Hematopoietic multipotent progenitor cell treated with erythropoietin and hydrocortisone succinate and interleukin-3 and kit ligand, for 17 days (in vitro differentiated cells): ENCODE results near the gene TRNAU1AP.
"Not testable (repeated sequence)": the region's sequence is repeated elsewhere in the genome, so short reads cannot be mapped to it uniquely, and the experiment has no call there.

Experiments
- DNase-seq: peaks from one replicate; pipeline ENCODE4 v3.0.0-alpha.2; 2015; ENCODE audit warnings: low spot score

Gene TRNAU1AP

DNA sequence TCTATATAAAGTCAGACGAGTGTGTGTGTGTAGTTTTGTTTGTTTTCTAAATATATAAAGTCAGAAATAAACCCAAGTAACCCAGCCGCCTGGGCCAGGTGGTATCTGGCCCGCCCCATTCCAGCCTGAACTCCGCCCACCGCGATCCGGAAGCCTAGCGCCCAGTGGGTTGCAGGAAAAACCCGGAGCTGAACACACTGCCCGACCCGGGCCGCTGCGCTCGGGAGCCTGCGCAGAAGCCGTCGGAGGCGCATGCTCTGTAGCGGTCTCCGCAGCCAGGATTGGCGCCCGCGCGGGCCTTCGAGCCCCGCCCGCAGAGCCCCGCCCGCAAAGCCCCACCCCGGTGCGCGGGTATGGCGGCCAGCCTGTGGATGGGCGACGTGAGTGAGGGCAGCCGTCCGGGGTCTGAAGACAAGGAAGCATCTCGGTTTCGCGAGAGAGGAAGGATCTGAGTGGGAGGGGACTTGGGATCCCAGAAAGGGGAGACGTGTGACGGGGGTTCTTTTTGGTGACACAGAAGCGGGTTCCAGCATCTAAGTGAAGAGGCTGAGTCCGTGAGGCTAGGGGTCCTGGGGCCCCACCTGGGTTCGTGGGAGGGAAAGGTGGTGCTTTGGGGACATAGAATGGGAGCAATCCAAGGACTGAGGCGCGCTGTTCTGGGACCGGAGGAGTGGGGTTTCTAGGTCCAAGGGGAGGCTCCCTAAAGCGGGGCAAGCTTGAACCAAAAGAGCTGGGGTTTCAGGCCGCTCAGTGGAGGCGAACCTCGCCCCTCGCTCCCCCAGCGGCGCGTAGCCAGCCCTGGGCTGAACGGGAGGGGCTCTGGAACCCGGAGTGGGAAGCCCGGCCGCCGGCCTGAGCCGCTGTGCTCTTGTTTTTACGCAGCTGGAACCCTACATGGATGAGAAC, at the start of gene TRNAU1AP:
Gene TRNAU1AP (plus strand): TSS at position 328 of the 906 bp plus-strand sequence. CDS start 26 bp downstream, at position 354.
- peak; percentile 97 for DNase-seq

- no peak for DNase-seq
Measured at GRCh38 chr1:28503117-28503516, 49.8 kb upstream of the TRNAU1AP start.

DNA sequence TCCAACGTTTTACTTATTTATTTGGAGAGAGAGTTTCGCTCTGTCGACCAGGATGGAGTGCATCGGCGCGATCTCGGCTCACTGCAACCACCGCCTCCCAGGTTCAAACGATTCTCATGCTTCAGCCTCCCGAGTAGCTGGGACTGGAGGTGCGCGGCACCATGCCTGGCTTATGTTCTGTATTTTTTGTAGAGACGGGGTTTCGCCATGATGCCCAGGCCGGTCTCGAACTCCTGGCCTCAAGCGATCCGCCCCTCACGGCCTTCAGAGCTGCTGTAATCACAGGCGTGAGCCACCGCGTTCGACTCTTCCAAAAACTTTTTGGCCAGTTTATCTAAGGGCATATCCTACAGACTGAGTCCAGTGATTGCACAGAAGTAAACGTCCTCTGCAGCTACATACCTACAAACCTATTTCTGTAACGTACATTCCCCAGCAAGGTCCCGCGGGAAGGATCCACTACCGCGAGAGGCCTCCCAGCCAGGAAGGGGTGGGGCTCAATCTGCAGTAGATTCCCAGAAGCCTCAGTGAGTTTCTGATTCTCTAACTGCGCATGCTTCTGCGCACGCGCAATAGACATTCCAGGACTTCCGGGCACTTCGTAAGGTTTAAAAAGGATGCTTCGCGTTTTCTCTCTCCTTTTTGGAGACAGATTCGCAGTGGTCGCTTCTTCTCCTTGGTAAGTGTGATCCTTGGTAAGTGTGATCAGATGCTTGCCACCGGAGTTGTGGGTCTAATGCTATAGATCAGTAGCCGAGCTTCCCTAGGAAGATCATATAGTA, 47.3 kb upstream of the TRNAU1AP start, which contains the start of gene RCC1:
Gene RCC1 (plus strand): TSS at position 638 of the 782 bp plus-strand sequence. CDS start 23,824 bp downstream, outside the sequence.
- DNase-seq = peak; percentile 99

GRCh38 chr1:28506907-28507246, 46.0 kb upstream of the TRNAU1AP start:
- DNase-seq = no peak

DNA sequence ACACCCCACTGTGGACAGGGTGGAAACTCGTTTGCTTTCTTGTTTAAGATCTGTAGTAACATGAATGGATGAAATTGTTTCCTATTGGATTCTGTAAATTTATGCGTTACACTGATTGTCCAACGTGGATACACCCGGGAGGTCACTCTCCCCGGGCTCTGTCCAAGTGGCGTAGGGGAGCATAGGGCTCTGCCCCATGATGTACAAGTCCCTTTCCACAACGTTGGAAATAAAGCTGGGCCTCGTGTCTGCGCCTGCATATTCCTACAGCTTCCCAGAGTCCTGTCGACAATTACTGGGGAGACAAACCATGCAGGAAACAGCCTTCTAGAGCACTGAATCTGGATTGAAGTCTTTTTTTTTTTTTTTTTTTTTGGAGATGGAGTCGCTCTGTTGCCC, 45.6 kb upstream of the TRNAU1AP start:
- peak; percentile 24 for DNase-seq

- DNase-seq = no peak
Measured at GRCh38 chr1:28507646-28508434, 45.0 kb upstream of the TRNAU1AP start.

GRCh38 chr1:28508435-28508754, 44.5 kb upstream of the TRNAU1AP start:
- no peak for DNase-seq

- no peak for DNase-seq
Measured at GRCh38 chr1:28509705-28510272, 43.1 kb upstream of the TRNAU1AP start.

DNA sequence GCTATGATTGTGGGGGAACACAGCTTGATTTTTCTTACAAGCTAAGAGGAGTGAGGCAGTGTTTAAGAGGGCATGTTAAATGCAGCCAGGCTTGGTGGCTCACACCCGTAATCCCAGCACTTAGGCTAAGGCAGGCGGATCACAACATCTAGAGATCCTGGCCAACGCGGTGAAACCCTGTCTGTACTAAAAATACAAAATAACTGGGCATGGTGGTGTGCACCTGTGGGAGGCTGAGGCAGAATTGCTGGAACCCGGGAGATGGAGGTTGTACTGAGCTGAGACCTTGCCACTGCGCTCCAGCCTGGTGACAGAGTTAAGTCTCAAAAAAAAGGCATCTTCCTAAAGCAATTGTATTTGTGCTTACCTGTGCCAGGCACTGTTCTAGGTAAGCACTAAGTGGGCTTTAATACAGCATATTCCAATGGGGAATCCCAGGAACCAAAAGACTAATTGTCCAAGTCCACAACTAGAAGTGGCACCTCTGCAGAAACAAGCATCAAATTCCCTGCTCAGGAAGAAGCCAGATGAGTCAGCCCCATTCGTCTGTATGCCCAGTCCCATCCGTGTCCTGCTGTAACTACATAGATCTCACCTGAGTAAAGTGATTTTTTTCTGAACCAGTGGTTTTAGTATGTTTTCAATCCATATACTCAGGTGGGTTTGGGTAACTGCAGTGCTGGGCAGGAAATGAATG, 42.5 kb upstream of the TRNAU1AP start:
- DNase-seq = no peak

DNA sequence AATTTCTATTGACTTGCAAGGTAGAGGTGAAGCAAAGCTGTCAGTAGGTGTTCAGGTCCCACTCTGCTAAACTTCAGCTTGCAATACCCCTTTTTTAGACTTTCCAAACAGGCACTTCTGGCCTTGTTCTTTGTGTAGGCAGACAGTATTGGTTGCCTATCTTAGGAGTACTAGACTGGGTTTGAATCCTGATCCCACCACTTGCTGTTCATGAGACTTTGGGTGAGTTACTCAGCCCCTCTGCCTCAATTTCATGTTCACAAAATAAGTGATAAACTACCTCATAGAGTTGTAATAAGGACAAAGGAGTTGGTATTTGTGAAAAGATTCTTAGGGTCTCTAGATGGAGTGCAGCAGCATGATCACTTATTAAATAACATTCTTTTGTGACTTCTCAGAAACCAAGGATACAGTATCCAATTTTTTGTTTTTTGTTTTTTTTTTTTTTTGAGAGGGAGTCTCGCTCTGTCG, 41.9 kb upstream of the TRNAU1AP start:
- no peak for DNase-seq

GRCh38 chr1:28512058-28512611, 40.8 kb upstream of the TRNAU1AP start:
- DNase-seq = no peak

DNA sequence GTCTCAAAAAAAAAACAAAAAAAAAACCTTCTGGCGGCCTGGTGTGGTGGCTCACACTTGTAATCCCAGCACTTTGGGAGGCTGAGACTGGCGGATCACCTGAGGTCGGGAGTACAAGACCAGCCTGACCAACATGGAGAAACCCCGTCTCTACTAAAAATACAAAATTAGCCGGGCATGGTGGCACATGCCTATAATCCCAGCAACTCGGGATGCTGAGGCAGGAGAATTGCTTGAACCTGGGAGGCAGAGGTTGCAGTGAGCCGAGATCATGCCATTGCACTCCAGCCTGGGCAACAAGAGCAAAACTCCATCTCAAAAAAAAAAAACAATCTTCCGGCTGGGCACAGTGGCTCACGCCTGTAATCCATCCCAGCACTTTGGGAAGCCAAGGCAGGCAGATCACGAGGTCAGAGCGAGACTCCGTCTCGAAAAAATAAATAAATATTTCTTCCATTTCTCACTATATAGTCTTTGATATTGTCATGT, 38.4 kb upstream of the TRNAU1AP start:
- DNase-seq = not testable (repeated sequence)

DNA sequence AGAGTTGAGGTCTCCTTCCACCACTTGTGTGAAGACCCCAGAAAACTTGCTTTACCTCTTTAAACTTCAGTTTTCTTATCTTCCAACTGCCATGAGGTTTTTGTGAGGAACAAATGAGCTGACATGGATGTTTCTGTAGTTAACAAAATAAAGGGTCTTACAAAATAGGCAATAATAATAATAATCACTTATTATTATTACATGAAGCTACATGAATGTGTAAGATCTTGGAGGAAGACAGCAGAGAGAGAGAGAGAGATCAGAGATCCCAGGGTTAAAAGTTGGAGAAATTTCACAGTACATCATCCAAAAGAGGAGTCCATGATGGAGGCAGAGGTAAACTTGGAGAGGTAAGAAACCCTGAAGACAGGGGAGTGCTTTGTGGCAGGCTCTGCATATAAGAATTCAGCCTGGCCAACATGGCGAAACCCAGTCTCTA, 36.3 kb upstream of the TRNAU1AP start:
- DNase-seq = no peak

DNA sequence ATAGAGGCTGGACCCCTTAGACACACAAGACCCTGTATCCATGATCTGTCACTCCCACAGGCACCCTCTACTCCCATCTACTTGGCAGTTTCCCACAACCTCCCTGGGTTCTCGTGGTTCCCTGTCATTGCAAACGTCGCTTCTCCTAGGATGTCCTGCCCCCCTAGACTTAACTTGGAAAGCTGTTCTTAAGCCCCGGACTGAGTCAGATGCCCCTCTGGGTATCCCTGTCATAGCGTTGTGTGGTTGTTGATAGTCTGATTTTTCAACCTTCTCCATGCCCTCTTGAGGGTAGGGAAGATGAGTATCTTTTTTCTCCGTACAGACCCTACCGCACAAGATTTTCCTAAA, 35.3 kb upstream of the TRNAU1AP start:
- no peak for DNase-seq

DNA sequence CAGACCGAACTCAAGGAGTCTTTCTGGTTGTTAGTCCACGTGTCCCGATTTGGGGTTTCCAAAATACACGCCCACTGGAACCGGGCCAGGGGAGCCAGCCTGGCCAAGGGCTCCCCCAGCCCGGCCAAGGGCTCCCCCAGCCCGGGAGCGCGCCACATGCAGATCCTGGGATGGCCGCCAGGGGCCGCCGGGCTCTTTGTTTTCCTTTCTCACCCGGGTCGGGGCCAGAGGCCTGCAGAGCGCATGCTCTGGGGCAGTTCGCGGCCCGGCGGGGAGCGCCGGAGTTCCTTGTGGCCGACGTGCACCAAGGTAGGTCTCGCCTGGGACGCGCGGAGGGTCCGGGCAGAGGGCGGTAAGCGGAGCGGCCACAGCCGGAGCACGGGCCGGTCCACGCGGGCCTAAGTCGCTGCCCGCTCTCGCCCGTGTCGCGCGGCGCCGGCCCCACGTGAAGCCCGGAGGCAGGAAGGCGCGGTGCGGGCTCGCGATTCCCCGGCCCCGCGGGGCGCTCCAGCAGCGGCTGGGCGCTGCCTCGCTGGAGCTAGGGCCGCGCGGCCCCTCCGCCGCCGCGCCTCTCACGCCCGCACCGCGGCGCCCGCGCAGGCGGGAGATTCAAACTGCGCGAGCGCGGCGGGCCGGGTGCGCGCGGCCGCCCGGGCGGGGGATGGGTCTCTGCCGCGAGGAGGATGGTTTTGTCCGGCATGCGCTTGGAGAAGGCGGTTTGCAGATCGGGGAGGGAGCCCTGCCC, 34.7 kb upstream of the TRNAU1AP start:
- DNase-seq = peak; percentile 90

GRCh38 chr1:28518745-28519341, 34.0 kb upstream of the TRNAU1AP start:
- peak; percentile 49 for DNase-seq

DNA sequence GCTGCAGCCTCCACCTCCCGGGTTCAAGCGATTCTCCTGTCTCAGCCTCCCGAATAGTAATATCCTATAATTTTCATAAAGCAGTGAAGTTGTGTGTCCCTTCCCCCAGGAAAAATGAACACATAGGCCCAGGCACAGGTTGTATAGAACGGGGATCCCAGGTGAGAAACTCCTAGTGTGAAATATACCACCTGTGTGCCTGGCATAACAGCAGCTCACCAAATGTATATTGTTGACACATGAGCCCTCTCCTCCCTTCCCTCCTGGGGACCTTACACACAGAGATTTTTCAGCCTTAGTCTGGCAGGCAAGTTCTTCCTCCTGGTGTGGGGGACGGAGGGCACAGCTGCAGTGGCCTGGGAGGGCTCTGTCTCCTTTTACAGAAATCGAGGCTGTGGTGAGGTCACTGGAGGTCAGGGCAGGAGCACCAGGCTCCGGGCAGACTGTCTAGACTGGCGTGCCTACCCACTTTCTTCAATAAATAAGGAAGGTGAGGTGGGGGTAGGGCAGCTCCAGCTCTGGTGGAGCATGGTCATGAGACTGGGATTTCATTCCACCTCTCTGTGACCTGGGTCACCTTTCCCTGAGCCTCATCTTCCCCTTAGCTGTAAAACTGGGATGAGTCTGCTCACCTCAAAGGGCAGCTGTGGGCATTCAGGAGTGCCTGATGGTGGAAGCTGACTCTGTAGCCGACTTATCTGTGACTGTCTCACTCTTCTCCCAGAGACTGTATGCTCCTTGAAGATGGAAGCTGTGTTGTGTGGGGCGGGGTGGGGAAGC, 32.7 kb upstream of the TRNAU1AP start:
- no peak for DNase-seq

DNA sequence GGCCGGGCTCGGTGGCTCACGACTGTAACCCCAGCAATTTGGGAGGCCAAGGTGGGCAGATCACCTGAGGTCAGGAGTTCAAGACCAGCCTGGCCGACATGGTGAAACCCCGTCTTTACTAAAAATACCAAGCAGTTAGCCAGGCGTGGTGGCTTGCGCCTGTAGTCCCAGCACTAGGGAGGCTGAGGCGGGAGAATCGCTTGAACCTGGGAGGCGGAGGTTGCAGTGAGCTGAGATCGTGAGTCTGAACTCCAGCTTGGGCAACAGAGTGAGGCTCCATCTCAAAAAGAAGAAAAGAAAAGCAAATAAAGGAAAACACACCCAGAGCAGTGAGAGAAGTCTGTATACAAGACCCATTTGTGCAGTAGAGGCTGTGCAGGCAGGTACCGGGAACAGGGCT, 32.1 kb upstream of the TRNAU1AP start:
- DNase-seq = not testable (repeated sequence)
